Hepatocyte (in vitro differentiated cells): ENCODE data around the gene SH3GL3.
A peak's percentile ranks its signal among the peaks of the same experiment; 100 is the strongest.

Source experiments
- CTCF ChIP-seq: fragments of 200-600 bp; sonication (generic); IDR thresholded peaks from 2 replicates; pipeline ENCODE4 v1.5.1; 2016; ENCODE audit warnings: antibody characterized with exemption, mild to moderate bottlenecking; ENCODE audit not compliant: poor library complexity
- EZH2 ChIP-seq: fragments of 200-600 bp; sonication (generic); IDR thresholded peaks from 2 replicates; pipeline ENCODE4 v1.6.1; 2016; ENCODE audit warnings: antibody characterized with exemption, mild to moderate bottlenecking, borderline replicate concordance
- EZH2phosphoT487 ChIP-seq: fragments of 200-600 bp; sonication (generic); IDR thresholded peaks from one replicate; pipeline ENCODE4 v1.6.1; 2018; ENCODE audit warnings: antibody characterized with exemption, mild to moderate bottlenecking, low read depth, moderate library complexity; ENCODE audit not compliant: unreplicated experiment, severe bottlenecking

- TF ChIP-seq CTCF (peak; percentile 77), EZH2 (no peak), EZH2phosphoT487 (no peak)
Measured at GRCh38 chr15:83565553-83566159, 118.5 kb downstream of the SH3GL3 start.
